Measurements from ENCODE around the gene RNF121. TPM values are rescaled to one million over a fixed set of nuclear protein-coding genes. Genes with fewer than 3 reads are reported as not detected.
A peak's percentile ranks its signal among the peaks of the same experiment; 100 is the strongest.

The RNF121 gene
- total RNA-seq, 1 donor from 2014 or later, result 101 TPM

DNA sequence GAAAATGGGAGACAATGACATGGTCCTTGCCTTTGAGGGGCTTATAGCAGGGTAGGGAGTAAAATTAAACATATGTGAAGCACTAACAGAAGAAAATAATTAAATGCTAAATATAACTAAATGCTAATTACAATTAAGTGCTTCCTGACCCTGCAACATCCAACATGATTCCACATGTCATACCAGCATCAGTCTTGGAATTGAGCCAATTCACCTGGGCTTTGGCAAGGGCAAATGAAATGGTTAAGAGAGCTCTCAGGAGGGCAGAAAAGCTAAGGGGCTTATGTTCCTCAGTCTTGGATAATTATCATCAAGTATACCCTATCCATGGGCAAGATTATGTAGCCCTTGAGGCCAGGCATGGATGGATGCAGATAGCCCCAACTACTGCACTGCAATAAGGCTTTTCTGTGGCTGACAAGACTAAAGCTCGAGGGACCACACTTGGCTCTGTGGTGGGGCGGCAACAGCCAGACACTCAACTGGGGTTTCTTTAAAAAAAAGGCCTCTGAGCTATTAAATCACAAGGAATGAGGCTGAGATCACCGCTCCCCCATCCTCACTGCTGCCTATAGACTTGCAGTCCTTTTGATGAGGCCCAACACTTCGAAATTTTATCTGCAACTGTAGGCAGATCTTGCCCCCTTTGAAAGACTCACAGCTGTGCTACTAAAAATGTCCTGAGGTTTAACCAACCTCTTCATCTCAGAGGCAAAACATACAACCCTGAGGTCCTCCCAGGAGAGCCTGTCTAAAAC lies 108.9 kb downstream of the RNF121 start:
- DNase-seq (ENCODE audit: low read depth, low spot score), result no peak

GRCh38 chr11:72038491-72038890 lies 109.6 kb downstream of the RNF121 start:
- no peak for DNase-seq (ENCODE audit: low read depth, low spot score)

GRCh38 chr11:72039031-72039855 lies 110.4 kb downstream of the RNF121 start:
- no peak for DNase-seq (ENCODE audit: low read depth, low spot score)

GRCh38 chr11:72039856-72040401 lies 111.1 kb downstream of the RNF121 start:
- no peak for DNase-seq (ENCODE audit: low read depth, low spot score)

- DNase-seq (ENCODE audit: low read depth, low spot score), result peak; percentile 83
Measured at GRCh38 chr11:72040491-72041363, 111.9 kb downstream of the RNF121 start.

- peak; percentile 41 for DNase-seq (ENCODE audit: low read depth, low spot score)
Measured at GRCh38 chr11:72041364-72042063, 112.7 kb downstream of the RNF121 start.

DNA sequence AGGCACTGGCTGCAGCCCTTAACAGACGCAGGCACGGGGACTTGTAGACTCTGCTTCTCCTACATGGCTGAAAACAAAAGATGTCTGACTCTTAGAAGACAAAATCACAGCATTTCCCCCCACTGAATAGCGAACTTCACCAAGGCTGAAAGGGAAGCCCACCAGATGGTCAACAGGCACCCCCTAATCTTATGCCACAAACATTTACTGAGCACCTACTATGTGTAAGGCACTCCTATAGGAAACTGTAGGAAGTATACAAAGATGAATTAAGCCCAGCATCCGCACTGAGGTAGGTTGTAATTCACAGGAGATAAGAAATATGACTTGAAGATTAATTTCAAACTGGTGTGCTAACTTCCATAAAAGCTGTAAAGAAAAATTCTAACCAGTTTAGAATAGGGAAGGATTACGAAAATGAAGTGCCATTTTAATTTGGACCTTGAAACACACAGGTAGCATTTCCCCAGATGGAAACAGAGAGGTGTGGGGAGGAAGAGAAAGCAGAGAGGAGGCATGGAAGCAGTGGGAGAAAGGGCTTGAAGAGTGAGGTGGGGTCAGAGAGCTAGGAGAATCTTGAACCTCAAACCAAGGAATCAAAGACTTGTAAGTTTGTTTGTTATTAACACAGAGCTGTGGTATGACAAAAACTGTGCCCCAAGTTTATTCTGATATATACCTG lies 113.4 kb downstream of the RNF121 start:
- no peak for DNase-seq (ENCODE audit: low read depth, low spot score)

GRCh38 chr11:72045849-72046248 lies 117.0 kb downstream of the RNF121 start:
- DNase-seq (ENCODE audit: low read depth, low spot score), result no peak

Other genes starting within 250 kb of the RNF121 start
- not detected in 2 replicates for gene DEFB108B, start 95.8 kb upstream of the RNF121 start, total RNA-seq
- gene DEFB131B, start 50.6 kb upstream of the RNF121 start, total RNA-seq, result not detected in 2 replicates
- gene XNDC1N, start 452 bp upstream of the RNF121 start, total RNA-seq, result 8.3 and 9.2 TPM in 2 replicates
- 6.1 and 8.4 TPM in 2 replicates for gene IL18BP, start 69.9 kb downstream of the RNF121 start, total RNA-seq
- 130 and 140 TPM in 2 replicates for gene NUMA1, start 151.5 kb downstream of the RNF121 start, total RNA-seq
- gene LRRC51, start 151.8 kb downstream of the RNF121 start, total RNA-seq, result 2.6 and 3.5 TPM in 2 replicates
- gene LAMTOR1, start 174.3 kb downstream of the RNF121 start, total RNA-seq, result 110 and 113 TPM in 2 replicates
- not detected in 2 replicates for gene TOMT, start 176.9 kb downstream of the RNF121 start, total RNA-seq
- 26.3 and 26.8 TPM in 2 replicates for gene ANAPC15, start 183.6 kb downstream of the RNF121 start, total RNA-seq
- not detected in 2 replicates for gene FOLR3, start 206.7 kb downstream of the RNF121 start, total RNA-seq